IMR-90 (cell line): ENCODE measurements around the gene TSPAN14. TPM values are rescaled to one million over a fixed set of nuclear protein-coding genes. Genes with fewer than 3 reads are reported as not detected.

Experiments
- ATAC-seq: fragments of 200-7000 bp; cut with Tn5 transposase; 2 replicates; pipeline ENCODE4 v1.9.1; 2020; ENCODE audit warnings: low read depth, mild to moderate bottlenecking, moderate library complexity
- BruUV-seq: library from RNA; stranded (reverse); fragments of 400-500 nt; replicated peaks from 2 replicates; lab custom pipeline; 2021; lab: Mats Ljungman, UMichigan
- CTCF ChIA-PET: fragments of 300-600 bp; formaldehyde crosslinking; extraction: SDS; loops from one replicate; lab custom pipeline; 2021; ENCODE audit warnings: antibody characterized with exemption; lab: Yijun Ruan, JAX
- POLR2A ChIA-PET: fragments of 300-600 bp; sonication (Branson Sonifier 250); formaldehyde crosslinking; loops from one replicate; lab custom pipeline; 2022; ENCODE audit warnings: antibody characterized with exemption; ENCODE audit not compliant: unreplicated experiment; lab: Charles Lee
- DNase-seq: peaks from one replicate; pipeline ENCODE4 v3.0.0; 2013
- H2AFZ ChIP-seq: replicated peaks from 2 replicates; pipeline ENCODE3; 2013; ENCODE audit warnings: low read length, mild to moderate bottlenecking; ENCODE audit not compliant: poor library complexity
- H2AK5ac ChIP-seq: 2 replicates; pipeline ENCODE4 v1.6.1; 2013; ENCODE audit warnings: low read depth, low read length, inconsistent platforms
- H2AK9ac ChIP-seq: replicated peaks from 2 replicates; pipeline ENCODE3; 2013; ENCODE audit warnings: mild to moderate bottlenecking, low read depth, low read length, moderate library complexity; ENCODE audit not compliant: poor library complexity
- H2BK120ac ChIP-seq: 2 replicates; pipeline ENCODE4 v1.6.1; 2013; ENCODE audit warnings: low read depth, low read length, inconsistent platforms
- H2BK15ac ChIP-seq: 3 replicates; pipeline ENCODE4 v1.6.1; 2013; ENCODE audit warnings: low read depth, low read length, inconsistent platforms
- H2BK20ac ChIP-seq: 2 replicates; pipeline ENCODE4 v1.6.1; 2013; ENCODE audit warnings: low read depth, mild to moderate bottlenecking, inconsistent platforms, low read length, moderate library complexity
- H2BK5ac ChIP-seq: 2 replicates; pipeline ENCODE4 v1.6.1; 2013; ENCODE audit warnings: mild to moderate bottlenecking, low read depth, low read length, inconsistent platforms; ENCODE audit not compliant: poor library complexity, severe bottlenecking
- H3K14ac ChIP-seq: replicated peaks from 2 replicates; pipeline ENCODE4 v1.6.1; 2013; ENCODE audit warnings: low read depth, low read length, inconsistent platforms
- H3K18ac ChIP-seq: 2 replicates; pipeline ENCODE4 v1.6.1; 2013; ENCODE audit warnings: low read depth, low read length, control low read depth
- H3K23ac ChIP-seq: 2 replicates; pipeline ENCODE4 v1.6.1; 2013; ENCODE audit warnings: low read depth, low read length, inconsistent platforms
- H3K27ac ChIP-seq: 2 replicates; pipeline ENCODE4 v1.5.1; 2013; ENCODE audit warnings: mild to moderate bottlenecking, control low read depth, low read length; ENCODE audit not compliant: insufficient read depth
- H3K27me3 ChIP-seq: 2 replicates; pipeline ENCODE4 v1.6.1; 2013; ENCODE audit warnings: low read length; ENCODE audit not compliant: control insufficient read depth, insufficient read depth
- H3K36me3 ChIP-seq: 2 replicates; pipeline ENCODE4 v1.6.1; 2013; ENCODE audit warnings: low read length, mixed read lengths; ENCODE audit not compliant: control insufficient read depth, insufficient read depth
- H3K4ac ChIP-seq: 2 replicates; pipeline ENCODE4 v1.6.1; 2013; ENCODE audit warnings: low read depth, low read length, inconsistent platforms
- H3K4me1 ChIP-seq: 2 replicates; pipeline ENCODE4 v1.6.1; 2013; ENCODE audit warnings: low read length, mixed read lengths; ENCODE audit not compliant: control insufficient read depth, insufficient read depth
- H3K4me2 ChIP-seq: 2 replicates; pipeline ENCODE4 v1.6.1; 2013; ENCODE audit warnings: low read depth, mild to moderate bottlenecking, control low read depth, low read length, moderate library complexity
- H3K4me3 ChIP-seq: 2 replicates; pipeline ENCODE4 v1.5.1; 2013; ENCODE audit warnings: low read depth, mild to moderate bottlenecking, control low read depth, low read length, moderate library complexity; ENCODE audit not compliant: insufficient read depth
- H3K56ac ChIP-seq: 2 replicates; pipeline ENCODE4 v1.6.1; 2013; ENCODE audit warnings: low read length, inconsistent platforms; ENCODE audit not compliant: insufficient read depth; ENCODE audit errors: extremely low read depth
- H3K79me1 ChIP-seq, 2 experiments: 2 replicates each; pipeline ENCODE4 v1.6.1; 2013; ENCODE audit warnings: low read length in 2 of 2, inconsistent platforms in 1 of 2, low read depth in 1 of 2
- H3K9ac ChIP-seq: 2 replicates; pipeline ENCODE4 v1.6.1; 2013; ENCODE audit warnings: low read depth, low read length, control low read depth
- H3K9me1 ChIP-seq: 2 replicates; pipeline ENCODE4 v1.6.1; 2013; ENCODE audit warnings: low read length, inconsistent platforms; ENCODE audit not compliant: insufficient read depth
- H3K9me3 ChIP-seq: 2 replicates; pipeline ENCODE4 v1.6.1; 2013; ENCODE audit warnings: low read length; ENCODE audit not compliant: control insufficient read depth, insufficient read depth
- H4K20me1 ChIP-seq: 2 replicates; pipeline ENCODE4 v1.6.1; 2013; ENCODE audit warnings: low read length, inconsistent platforms; ENCODE audit not compliant: insufficient read depth
- H4K5ac ChIP-seq: 2 replicates; pipeline ENCODE4 v1.6.1; 2013; ENCODE audit warnings: mild to moderate bottlenecking, low read depth, low read length, control low read depth
- H4K8ac ChIP-seq, 2 experiments: 2 replicates each; pipeline ENCODE4 v1.6.1; 2013; ENCODE audit warnings: low read depth in 2 of 2, low read length in 2 of 2, control low read depth in 1 of 2, inconsistent platforms in 1 of 2
- H4K91ac ChIP-seq: 2 replicates; pipeline ENCODE4 v1.6.1; 2013; ENCODE audit warnings: low read depth, low read length, inconsistent platforms; ENCODE audit not compliant: insufficient read depth
- BHLHE40 ChIP-seq: fragments of 150-350 bp; IDR thresholded peaks from 2 replicates; pipeline ENCODE4 v1.6.1; 2016; ENCODE audit warnings: mild to moderate bottlenecking, low read depth, low read length
- CEBPB ChIP-seq: IDR thresholded peaks from 2 replicates; pipeline ENCODE4 v1.6.1; 2012; ENCODE audit warnings: low read depth, low read length, improper control_type of control experiment
- CHD1 ChIP-seq: IDR thresholded peaks from 2 replicates; pipeline ENCODE4 v1.6.1; 2012; ENCODE audit warnings: low read depth, low read length, improper control_type of control experiment
- ELK1 ChIP-seq: fragments of 150-350 bp; IDR thresholded peaks from 2 replicates; pipeline ENCODE4 v1.6.1; 2016; ENCODE audit warnings: low read depth, mild to moderate bottlenecking, low read length, moderate library complexity, borderline replicate concordance
- FOS ChIP-seq: fragments of 150-350 bp; IDR thresholded peaks from 2 replicates; pipeline ENCODE4 v1.6.1; 2016; ENCODE audit warnings: low read depth, low read length
- MAFK ChIP-seq: IDR thresholded peaks from 2 replicates; pipeline ENCODE4 v1.6.1; 2012; ENCODE audit warnings: low read depth, low read length, improper control_type of control experiment
- MAZ ChIP-seq: IDR thresholded peaks from 2 replicates; pipeline ENCODE4 v1.6.1; 2012; ENCODE audit warnings: low read depth, mild to moderate bottlenecking, low read length, improper control_type of control experiment, moderate library complexity, borderline replicate concordance
- MXI1 ChIP-seq: IDR thresholded peaks from 2 replicates; pipeline ENCODE4 v1.6.1; 2012; ENCODE audit warnings: low read depth, mild to moderate bottlenecking, low read length, moderate library complexity, borderline replicate concordance
- NFE2L2 ChIP-seq: fragments of 150-350 bp; IDR thresholded peaks from 2 replicates; pipeline ENCODE4 v1.6.1; 2016; ENCODE audit warnings: low read depth, mild to moderate bottlenecking, low read length
- POLR2A ChIP-seq: IDR thresholded peaks from 2 replicates; pipeline ENCODE4 v1.6.1; 2012; ENCODE audit warnings: mild to moderate bottlenecking, low read depth, low read length
- RAD21 ChIP-seq: IDR thresholded peaks from 2 replicates; pipeline ENCODE4 v1.6.1; 2012; ENCODE audit warnings: low read length, improper control_type of control experiment
- RCOR1 ChIP-seq: IDR thresholded peaks from 2 replicates; pipeline ENCODE4 v1.6.1; 2012; ENCODE audit warnings: mild to moderate bottlenecking, low read length, improper control_type of control experiment; ENCODE audit not compliant: insufficient replicate concordance
- RFX5 ChIP-seq: IDR thresholded peaks from 2 replicates; pipeline ENCODE4 v1.8.0; 2012; ENCODE audit warnings: low read depth, mild to moderate bottlenecking, low read length, moderate library complexity
- SMC3 ChIP-seq: fragments of 150-350 bp; IDR thresholded peaks from 2 replicates; pipeline ENCODE4 v1.6.1; 2016; ENCODE audit warnings: low read depth, mild to moderate bottlenecking, antibody characterized with exemption, low read length, moderate library complexity
- WGBS, 2 experiments: methylation state at CpG; one replicate each; pipeline versions ENCODE4 v1.1.5 to v1.1.7; 2013; ENCODE audit warnings: missing lambda C conversion rate in 2 of 2; ENCODE audit not compliant: insufficient read length in 1 of 2; ENCODE audit errors: extremely low coverage in 2 of 2; 5-methylcytosine and 5-hydroxymethylcytosine counted together
- dilution Hi-C: fragments of 300-500 bp; cut with HindIII; formaldehyde crosslinking; loops from one replicate; pipeline ENCODE4 v1.14.3; 2018; ENCODE audit warnings: low sequenced_read_pairs; ENCODE audit not compliant: unreplicated experiment
- in situ Hi-C: fragments of 300-500 bp; cut with MboI; formaldehyde crosslinking; loops from 3 replicates; pipeline ENCODE4 v1.14.3; 2019; ENCODE audit warnings: low sequenced_read_pairs, inconsistent platforms, mixed read lengths
- intact Hi-C: fragments of 100-400 bp; cut with micrococcal nuclease; formaldehyde crosslinking; loops from 2 replicates; pipeline ENCODE4 v1.10.0; 2022
- polyA plus RNA-seq, 3 experiments: library from polyadenylated mRNA; depleted of rRNA; stranded (reverse); fragments of >200 nt; gene quantifications; 2 replicates each; pipeline ENCODE4 v1.2.3, GENCODE V29; 2012; ENCODE audit warnings: low replicate concordance in 1 of 3
- total RNA-seq: library from RNA; depleted of rRNA; stranded (reverse); fragments of >200 nt; gene quantifications from 2 replicates; pipeline ENCODE4 v1.2.3, GENCODE V29; 2012
- TF ChIP-seq, protein P1 (sequence below): conservative IDR thresholded peaks from 2 replicates; pipeline ENCODE4 v1.5.1; 2012; ENCODE audit warnings: mild to moderate bottlenecking, low read depth, low read length, improper control_type of control experiment
- TF ChIP-seq, protein P2 (sequence below): fragments of 150-350 bp; IDR thresholded peaks from 2 replicates; pipeline ENCODE4 v1.6.1; 2017; ENCODE audit warnings: mild to moderate bottlenecking, antibody characterized with exemption, low read length, low read depth

Gene TSPAN14
- total and polyA plus RNA-seq, 2 of the 4 experiments (the other 2 are of a cell fraction), result 18.5 to 43.0 TPM

DNA sequence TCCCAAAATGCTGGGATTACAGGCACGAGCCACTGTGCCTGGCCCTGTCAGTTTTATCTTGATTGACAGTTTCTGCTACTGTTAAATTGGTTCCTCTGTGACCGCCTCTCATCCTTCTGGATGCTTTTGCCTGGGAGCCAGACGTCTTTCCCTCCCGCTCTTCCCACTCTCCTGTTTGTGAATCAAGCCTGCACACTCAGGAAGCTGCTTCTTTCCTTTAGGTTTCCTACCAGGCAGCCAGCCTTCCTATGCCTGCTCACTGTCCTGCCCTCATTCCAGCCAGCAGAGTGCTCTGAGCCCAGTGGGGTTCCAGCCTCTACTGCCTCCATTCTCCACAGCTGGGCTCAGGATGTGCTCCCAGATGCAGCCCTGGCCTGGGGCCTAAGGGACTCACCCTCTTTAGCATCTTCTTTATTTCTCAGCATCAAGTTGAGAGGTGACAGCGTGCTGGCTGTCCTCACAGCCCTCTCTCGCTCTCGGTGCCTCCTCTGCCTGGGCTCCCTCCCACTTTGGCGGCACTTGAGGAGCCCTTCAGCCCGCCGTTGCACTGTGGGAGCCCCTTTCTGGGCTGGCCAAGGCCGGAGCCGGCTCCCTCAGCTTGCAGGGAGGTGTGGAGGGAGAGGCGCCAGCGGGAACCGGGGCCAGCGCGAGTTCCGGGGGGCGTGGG lies 88.7 kb downstream of the TSPAN14 start:
- dilution Hi-C loops (no loop called here), in situ Hi-C loops (no loop called here), intact Hi-C loops (no loop called here)
- no peak overlapping the region for H3K4me2 ChIP-seq
- H2BK5ac ChIP-seq, result no peak overlapping the region
- H3K9me1 ChIP-seq, result no peaks in the 10 kb centered on the region
- no peak overlapping the region for H3K4me3 ChIP-seq
- DNase-seq (no peak), ATAC-seq (no peak)
- ChIA-PET POLR2A (no interaction called here), CTCF (no interaction called here)
- no peak overlapping the region for H4K8ac ChIP-seq
- H3K4ac ChIP-seq, result no peak overlapping the region
- H2BK20ac ChIP-seq, result no peak overlapping the region
- H3K27ac ChIP-seq, result no peak overlapping the region
- H3K18ac ChIP-seq, result no peak overlapping the region
- H3K23ac ChIP-seq, result no peak overlapping the region
- H3K4me1 ChIP-seq, result no peaks in the 10 kb centered on the region
- WGBS, 2 experiments, result 87% methylated on average over 3 of the region's 19 CpGs; no CpG with 5 or more reads in 1 of the 2 experiments
- H3K9me3 ChIP-seq, result no peaks in the 10 kb centered on the region
- H2AK9ac ChIP-seq, result no peak overlapping the region
- H4K20me1 ChIP-seq, result no peaks in the 10 kb centered on the region
- TF ChIP-seq SMC3 (no peak), CHD1 (no peak), MAFK (no peak), NFE2L2 (no peak), MXI1 (no peak), CEBPB (no peak), MAZ (no peak), BHLHE40 (no peak), FOS (no peak), RCOR1 (no peak), ELK1 (no peak), POLR2A (no peak), RFX5 (no peak), RAD21 (no peak)
- TF ChIP-seq, protein P1, sequence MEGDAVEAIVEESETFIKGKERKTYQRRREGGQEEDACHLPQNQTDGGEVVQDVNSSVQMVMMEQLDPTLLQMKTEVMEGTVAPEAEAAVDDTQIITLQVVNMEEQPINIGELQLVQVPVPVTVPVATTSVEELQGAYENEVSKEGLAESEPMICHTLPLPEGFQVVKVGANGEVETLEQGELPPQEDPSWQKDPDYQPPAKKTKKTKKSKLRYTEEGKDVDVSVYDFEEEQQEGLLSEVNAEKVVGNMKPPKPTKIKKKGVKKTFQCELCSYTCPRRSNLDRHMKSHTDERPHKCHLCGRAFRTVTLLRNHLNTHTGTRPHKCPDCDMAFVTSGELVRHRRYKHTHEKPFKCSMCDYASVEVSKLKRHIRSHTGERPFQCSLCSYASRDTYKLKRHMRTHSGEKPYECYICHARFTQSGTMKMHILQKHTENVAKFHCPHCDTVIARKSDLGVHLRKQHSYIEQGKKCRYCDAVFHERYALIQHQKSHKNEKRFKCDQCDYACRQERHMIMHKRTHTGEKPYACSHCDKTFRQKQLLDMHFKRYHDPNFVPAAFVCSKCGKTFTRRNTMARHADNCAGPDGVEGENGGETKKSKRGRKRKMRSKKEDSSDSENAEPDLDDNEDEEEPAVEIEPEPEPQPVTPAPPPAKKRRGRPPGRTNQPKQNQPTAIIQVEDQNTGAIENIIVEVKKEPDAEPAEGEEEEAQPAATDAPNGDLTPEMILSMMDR, result no peak
- TF ChIP-seq, protein P2, sequence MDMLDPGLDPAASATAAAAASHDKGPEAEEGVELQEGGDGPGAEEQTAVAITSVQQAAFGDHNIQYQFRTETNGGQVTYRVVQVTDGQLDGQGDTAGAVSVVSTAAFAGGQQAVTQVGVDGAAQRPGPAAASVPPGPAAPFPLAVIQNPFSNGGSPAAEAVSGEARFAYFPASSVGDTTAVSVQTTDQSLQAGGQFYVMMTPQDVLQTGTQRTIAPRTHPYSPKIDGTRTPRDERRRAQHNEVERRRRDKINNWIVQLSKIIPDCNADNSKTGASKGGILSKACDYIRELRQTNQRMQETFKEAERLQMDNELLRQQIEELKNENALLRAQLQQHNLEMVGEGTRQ, result no peak
- H3K36me3 ChIP-seq, result no peaks in the 10 kb centered on the region
- H3K79me1 ChIP-seq, result no peaks in the 10 kb centered on the region
- no peak overlapping the region for H2BK15ac ChIP-seq
- no peak overlapping the region for H3K56ac ChIP-seq
- H4K5ac ChIP-seq, result no peak overlapping the region
- H2AFZ ChIP-seq, result no peak overlapping the region
- no peak overlapping the region for H2BK120ac ChIP-seq
- no peak overlapping the region for H2AK5ac ChIP-seq
- no peak overlapping the region for H3K9ac ChIP-seq
- BruUV-seq, result no TSS peak
- no peak overlapping the region for H3K14ac ChIP-seq
- peaks cover 11% of the 10 kb centered on the region for H3K27me3 ChIP-seq
- no peak overlapping the region for H4K91ac ChIP-seq
